Neural cell (in vitro differentiated cells): Measurements from ENCODE around the gene GP2.

Experiments
- EP300 ChIP-seq: fragments of 450-650 bp; conservative IDR thresholded peaks from 2 replicates; pipeline ENCODE4 v1.6.1; 2014; ENCODE audit warnings: antibody characterized with exemption, mild to moderate bottlenecking, moderate library complexity; ENCODE audit not compliant: poor library complexity, severe bottlenecking
- EZH2 ChIP-seq: fragments of 200-600, 300-800 bp; shearing (Covaris generic), sonication (generic); IDR thresholded peaks from 2 replicates; pipeline ENCODE4 v1.6.1; 2014; ENCODE audit warnings: antibody characterized with exemption, low read length, borderline replicate concordance, mild to moderate bottlenecking; ENCODE audit not compliant: insufficient read depth, poor library complexity, severe bottlenecking
- MXI1 ChIP-seq: fragments of 450-650 bp; conservative IDR thresholded peaks from 2 replicates; pipeline ENCODE4 v1.6.1; 2014; ENCODE audit warnings: antibody characterized with exemption, mild to moderate bottlenecking; ENCODE audit not compliant: poor library complexity, severe bottlenecking
- POLR2AphosphoS5 ChIP-seq: IDR thresholded peaks from 2 replicates; pipeline ENCODE4 v1.6.1; 2012
- SMC3 ChIP-seq: fragments of 450-650 bp; conservative IDR thresholded peaks from 2 replicates; pipeline ENCODE4 v1.6.1; 2014; ENCODE audit warnings: antibody characterized with exemption, mild to moderate bottlenecking, moderate library complexity; ENCODE audit not compliant: poor library complexity
- TAF1 ChIP-seq: IDR thresholded peaks from 2 replicates; pipeline ENCODE4 v1.6.1; 2012; ENCODE audit warnings: low read depth
- TF ChIP-seq, protein P1 (sequence below): fragments of 450-650 bp; IDR thresholded peaks from 2 replicates; pipeline ENCODE4 v1.5.1; 2014; ENCODE audit warnings: antibody characterized with exemption, mild to moderate bottlenecking, moderate library complexity; ENCODE audit not compliant: poor library complexity, severe bottlenecking
- TF ChIP-seq, protein P2 (sequence below): IDR thresholded peaks from 2 replicates; pipeline ENCODE4 v1.6.1; 2012; ENCODE audit warnings: borderline replicate concordance

DNA sequence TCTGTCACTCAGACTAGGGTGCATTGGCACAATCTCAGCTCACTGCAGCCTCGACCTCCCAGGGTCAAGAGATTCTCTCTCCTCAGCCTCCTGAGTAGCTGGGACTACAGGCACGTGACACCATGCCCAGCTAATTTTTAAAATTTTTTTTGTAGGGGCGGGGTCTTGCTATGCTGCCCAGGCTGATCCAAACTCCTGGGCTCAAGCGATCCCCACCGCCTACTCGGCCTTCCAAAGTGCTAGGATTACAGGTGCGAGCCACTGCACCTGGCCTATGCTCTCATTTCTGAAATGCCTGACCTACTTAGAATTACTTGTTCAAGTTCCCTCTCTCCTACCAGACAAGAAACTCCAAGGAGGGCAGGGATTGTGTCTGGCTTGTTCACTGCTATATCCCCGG lies 5.1 kb upstream of the GP2 start:
- TF ChIP-seq, protein P1, sequence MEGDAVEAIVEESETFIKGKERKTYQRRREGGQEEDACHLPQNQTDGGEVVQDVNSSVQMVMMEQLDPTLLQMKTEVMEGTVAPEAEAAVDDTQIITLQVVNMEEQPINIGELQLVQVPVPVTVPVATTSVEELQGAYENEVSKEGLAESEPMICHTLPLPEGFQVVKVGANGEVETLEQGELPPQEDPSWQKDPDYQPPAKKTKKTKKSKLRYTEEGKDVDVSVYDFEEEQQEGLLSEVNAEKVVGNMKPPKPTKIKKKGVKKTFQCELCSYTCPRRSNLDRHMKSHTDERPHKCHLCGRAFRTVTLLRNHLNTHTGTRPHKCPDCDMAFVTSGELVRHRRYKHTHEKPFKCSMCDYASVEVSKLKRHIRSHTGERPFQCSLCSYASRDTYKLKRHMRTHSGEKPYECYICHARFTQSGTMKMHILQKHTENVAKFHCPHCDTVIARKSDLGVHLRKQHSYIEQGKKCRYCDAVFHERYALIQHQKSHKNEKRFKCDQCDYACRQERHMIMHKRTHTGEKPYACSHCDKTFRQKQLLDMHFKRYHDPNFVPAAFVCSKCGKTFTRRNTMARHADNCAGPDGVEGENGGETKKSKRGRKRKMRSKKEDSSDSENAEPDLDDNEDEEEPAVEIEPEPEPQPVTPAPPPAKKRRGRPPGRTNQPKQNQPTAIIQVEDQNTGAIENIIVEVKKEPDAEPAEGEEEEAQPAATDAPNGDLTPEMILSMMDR = no peak
- no peak for TF ChIP-seq EZH2
- no peak for TF ChIP-seq SMC3
- TF ChIP-seq POLR2AphosphoS5 = no peak
- TF ChIP-seq, protein P2, sequence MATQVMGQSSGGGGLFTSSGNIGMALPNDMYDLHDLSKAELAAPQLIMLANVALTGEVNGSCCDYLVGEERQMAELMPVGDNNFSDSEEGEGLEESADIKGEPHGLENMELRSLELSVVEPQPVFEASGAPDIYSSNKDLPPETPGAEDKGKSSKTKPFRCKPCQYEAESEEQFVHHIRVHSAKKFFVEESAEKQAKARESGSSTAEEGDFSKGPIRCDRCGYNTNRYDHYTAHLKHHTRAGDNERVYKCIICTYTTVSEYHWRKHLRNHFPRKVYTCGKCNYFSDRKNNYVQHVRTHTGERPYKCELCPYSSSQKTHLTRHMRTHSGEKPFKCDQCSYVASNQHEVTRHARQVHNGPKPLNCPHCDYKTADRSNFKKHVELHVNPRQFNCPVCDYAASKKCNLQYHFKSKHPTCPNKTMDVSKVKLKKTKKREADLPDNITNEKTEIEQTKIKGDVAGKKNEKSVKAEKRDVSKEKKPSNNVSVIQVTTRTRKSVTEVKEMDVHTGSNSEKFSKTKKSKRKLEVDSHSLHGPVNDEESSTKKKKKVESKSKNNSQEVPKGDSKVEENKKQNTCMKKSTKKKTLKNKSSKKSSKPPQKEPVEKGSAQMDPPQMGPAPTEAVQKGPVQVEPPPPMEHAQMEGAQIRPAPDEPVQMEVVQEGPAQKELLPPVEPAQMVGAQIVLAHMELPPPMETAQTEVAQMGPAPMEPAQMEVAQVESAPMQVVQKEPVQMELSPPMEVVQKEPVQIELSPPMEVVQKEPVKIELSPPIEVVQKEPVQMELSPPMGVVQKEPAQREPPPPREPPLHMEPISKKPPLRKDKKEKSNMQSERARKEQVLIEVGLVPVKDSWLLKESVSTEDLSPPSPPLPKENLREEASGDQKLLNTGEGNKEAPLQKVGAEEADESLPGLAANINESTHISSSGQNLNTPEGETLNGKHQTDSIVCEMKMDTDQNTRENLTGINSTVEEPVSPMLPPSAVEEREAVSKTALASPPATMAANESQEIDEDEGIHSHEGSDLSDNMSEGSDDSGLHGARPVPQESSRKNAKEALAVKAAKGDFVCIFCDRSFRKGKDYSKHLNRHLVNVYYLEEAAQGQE = no peak
- TF ChIP-seq MXI1 = no peak
- TF ChIP-seq EP300 = no peak
- TF ChIP-seq TAF1 = no peak
